Ascending aorta (tissue), 2 donors: ENCODE measurements around the gene LRP5. TPM values are rescaled to one million over a fixed set of nuclear protein-coding genes. Genes with fewer than 3 reads are reported as not detected.

Experiments used
- DNase-seq, 2 donors: peaks; one replicate each; pipeline ENCODE4 v3.0.0-alpha.2; 2019; ENCODE audit warnings: low spot score in 2 of 2
- H3K27ac ChIP-seq, 2 donors: fragments of 200-600 bp; sonication (generic); one replicate each; pipeline ENCODE4 v1.5.1; 2016 to 2017; ENCODE audit warnings: mild to moderate bottlenecking in 1 of 2
- H3K27me3 ChIP-seq: fragments of 200-600 bp; sonication (generic); one replicate; pipeline ENCODE4 v1.5.1; 2017
- H3K36me3 ChIP-seq, 2 donors: fragments of 200-600 bp; sonication (generic); one replicate each; pipeline ENCODE4 v1.5.1; 2016
- H3K4me1 ChIP-seq, 2 donors: fragments of 200-600 bp; sonication (generic); one replicate each; pipeline ENCODE4 v1.5.1; 2016 to 2017; ENCODE audit warnings: mild to moderate bottlenecking in 1 of 2
- H3K4me3 ChIP-seq, 2 donors: fragments of 200-600 bp; sonication (generic); one replicate each; pipeline ENCODE4 v1.5.1; 2016 to 2017; ENCODE audit warnings: mild to moderate bottlenecking in 1 of 2
- H3K9me3 ChIP-seq, 2 donors: fragments of 200-600 bp; sonication (generic); one replicate each; pipeline ENCODE4 v1.5.1; 2016
- intact Hi-C: fragments of 100-400 bp; cut with DNase I; formaldehyde crosslinking; loops from one replicate; pipeline ENCODE4 v1.15.1; 2023
- total RNA-seq: library from RNA; depleted of rRNA; stranded (reverse); fragments of >200 nt; gene quantifications from one replicate; pipeline ENCODE4 v1.1.0, GENCODE V29; 2016
- TF ChIP-seq, protein P1 (sequence below), 3 experiments: fragments of 200-600 bp in 2 of 3; fragments of 450-650 bp in 1 of 3; sonication (generic) in 2 of 3; IDR thresholded peaks; one replicate each; pipeline ENCODE4 v1.5.1; 2016 to 2019; ENCODE audit warnings: antibody characterized with exemption in 3 of 3, mild to moderate bottlenecking in 1 of 3, moderate library complexity in 1 of 3

Gene LRP5
- total RNA-seq, 1 donor from 2014 or later, result 130 TPM

DNA sequence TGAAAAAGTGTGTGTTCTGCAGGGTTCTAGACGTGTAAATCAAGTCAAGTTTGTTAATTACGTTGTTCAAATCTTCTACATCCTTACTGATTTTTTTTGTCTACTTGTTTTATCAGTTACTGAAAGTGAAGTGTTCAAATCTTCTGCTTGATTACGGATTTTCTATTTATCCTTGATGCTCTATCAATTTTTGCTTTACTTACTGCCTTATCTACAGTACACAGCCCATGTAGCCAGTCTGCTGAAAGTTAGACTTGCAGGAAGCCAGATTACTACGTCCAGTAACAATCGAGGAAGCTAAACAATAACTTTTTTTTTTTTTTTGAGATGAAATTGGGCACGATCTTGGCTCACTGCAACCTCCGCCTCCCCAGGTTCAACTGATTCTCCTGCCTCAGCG, 25.0 kb upstream of the LRP5 start:
- H3K4me1 ChIP-seq, result no peaks in the 10 kb centered on the region
- DNase-seq, result no peak
- no peak overlapping the region for H3K27ac ChIP-seq
- H3K4me3 ChIP-seq, result no peak overlapping the region
- no peaks in the 10 kb centered on the region for H3K36me3 ChIP-seq
- no peaks in the 10 kb centered on the region for H3K27me3 ChIP-seq
- intact Hi-C loops, result no loop called here
- TF ChIP-seq, protein P1, sequence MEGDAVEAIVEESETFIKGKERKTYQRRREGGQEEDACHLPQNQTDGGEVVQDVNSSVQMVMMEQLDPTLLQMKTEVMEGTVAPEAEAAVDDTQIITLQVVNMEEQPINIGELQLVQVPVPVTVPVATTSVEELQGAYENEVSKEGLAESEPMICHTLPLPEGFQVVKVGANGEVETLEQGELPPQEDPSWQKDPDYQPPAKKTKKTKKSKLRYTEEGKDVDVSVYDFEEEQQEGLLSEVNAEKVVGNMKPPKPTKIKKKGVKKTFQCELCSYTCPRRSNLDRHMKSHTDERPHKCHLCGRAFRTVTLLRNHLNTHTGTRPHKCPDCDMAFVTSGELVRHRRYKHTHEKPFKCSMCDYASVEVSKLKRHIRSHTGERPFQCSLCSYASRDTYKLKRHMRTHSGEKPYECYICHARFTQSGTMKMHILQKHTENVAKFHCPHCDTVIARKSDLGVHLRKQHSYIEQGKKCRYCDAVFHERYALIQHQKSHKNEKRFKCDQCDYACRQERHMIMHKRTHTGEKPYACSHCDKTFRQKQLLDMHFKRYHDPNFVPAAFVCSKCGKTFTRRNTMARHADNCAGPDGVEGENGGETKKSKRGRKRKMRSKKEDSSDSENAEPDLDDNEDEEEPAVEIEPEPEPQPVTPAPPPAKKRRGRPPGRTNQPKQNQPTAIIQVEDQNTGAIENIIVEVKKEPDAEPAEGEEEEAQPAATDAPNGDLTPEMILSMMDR (IDR thresholded peaks at IDR 0.05), result no peak
- H3K9me3 ChIP-seq, result no peaks in the 10 kb centered on the region

DNA sequence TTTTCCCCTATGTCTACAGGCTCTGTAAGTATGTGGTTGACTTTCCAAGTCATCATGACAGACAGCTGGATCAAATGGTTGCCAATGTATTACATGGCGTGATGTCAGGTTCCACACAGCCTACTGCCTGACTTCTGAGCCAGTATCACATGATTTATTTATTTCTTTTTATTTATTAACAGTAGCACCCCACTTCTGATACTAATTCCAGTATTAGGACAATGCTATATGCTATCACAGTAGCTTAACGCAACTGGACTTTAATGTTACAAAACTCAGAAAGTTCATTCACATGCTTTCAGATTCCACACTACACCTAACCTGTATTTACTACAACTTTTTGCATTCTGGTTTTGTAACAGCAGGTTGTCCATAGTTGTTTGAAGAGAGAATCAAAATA, 22.9 kb upstream of the LRP5 start:
- H3K27ac ChIP-seq, result no peak overlapping the region
- no peak overlapping the region for H3K4me3 ChIP-seq
- no peaks in the 10 kb centered on the region for H3K9me3 ChIP-seq
- intact Hi-C loops, result no loop called here
- H3K4me1 ChIP-seq, result no peaks in the 10 kb centered on the region
- no peaks in the 10 kb centered on the region for H3K36me3 ChIP-seq
- H3K27me3 ChIP-seq, result no peaks in the 10 kb centered on the region
- no peak for DNase-seq
- TF ChIP-seq, protein P1 (IDR thresholded peaks at IDR 0.05), result no peak

DNA sequence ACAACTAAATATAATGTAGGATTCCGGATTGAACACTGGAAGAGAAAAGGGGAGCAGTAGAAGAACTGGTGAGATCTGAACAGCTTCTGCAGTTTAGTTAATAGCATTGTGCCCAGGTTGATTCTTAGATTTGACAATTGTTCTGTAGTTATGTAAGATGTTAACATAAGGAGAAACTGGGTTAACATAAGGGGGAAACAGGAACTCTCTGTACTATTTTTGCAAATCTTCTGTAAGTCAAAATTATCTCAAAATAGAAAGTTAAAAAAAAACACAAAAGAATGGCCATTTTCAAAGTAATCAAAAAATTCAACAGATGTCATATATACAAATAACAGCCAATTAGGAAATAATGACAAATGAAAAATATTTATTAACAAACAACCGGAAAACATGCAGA, 18.7 kb upstream of the LRP5 start:
- H3K4me1 ChIP-seq, result peaks cover 0 to 7% of the 10 kb centered on the region in 2 donors
- TF ChIP-seq, protein P1 (IDR thresholded peaks at IDR 0.05), result no peak
- no peak overlapping the region for H3K4me3 ChIP-seq
- no peaks in the 10 kb centered on the region for H3K27me3 ChIP-seq
- no peak overlapping the region for H3K27ac ChIP-seq
- intact Hi-C loops, result no loop called here
- H3K36me3 ChIP-seq, result no peaks in the 10 kb centered on the region
- DNase-seq, result no peak
- H3K9me3 ChIP-seq, result no peaks in the 10 kb centered on the region

DNA sequence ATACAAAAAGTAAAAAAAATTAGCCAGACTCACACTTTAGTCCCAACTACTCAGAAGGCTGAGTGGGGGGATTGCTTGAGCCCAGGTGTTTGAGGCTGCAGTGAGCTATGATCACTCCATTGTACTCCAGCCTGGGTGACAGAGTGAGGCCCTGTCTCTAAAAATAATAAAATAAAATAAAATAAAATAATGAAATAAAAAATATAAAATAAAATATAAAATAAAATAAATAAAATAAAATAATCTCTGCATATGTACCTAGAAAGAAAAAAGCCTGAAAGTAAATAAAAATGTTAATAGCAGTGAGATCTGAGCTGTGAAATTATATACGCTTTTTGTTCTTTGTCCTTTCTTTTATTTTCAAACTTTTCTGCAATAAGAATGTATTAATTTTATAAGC, 17.1 kb upstream of the LRP5 start:
- intact Hi-C loops, result loop anchor here (5.0 kb wide), 1 partner anchor 83 kb away; the partner anchor contains the start of gene KMT5B
- Histone ChIP-seq H3K27me3 (no peaks in the 10 kb centered on the region), H3K36me3 (no peaks in the 10 kb centered on the region), H3K9me3 (no peaks in the 10 kb centered on the region), H3K4me1 (peaks cover 0 to 7% of the 10 kb centered on the region in 2 donors), H3K27ac (no peak overlapping the region), H3K4me3 (no peak overlapping the region)
- TF ChIP-seq, protein P1 (IDR thresholded peaks at IDR 0.05), result no peak
- DNase-seq, result no peak

DNA sequence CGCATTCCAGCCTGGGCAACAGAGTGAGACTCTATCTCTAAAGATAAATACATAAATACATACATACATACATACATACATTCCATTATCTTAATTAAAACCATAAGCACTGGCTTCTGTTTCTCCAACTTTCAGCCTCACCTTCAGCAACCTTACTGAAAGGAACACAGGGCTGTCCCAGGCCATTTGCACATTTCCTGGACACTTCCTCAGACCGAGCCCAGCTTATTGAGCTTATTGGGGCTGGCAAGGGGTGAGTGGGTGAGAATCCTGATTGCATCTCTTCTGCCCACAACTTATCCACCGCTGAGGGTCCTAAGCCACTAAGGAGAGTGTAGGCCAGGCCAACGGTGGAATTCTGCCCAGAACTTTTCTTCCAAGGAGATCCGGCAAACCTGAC, 16.5 kb upstream of the LRP5 start:
- TF ChIP-seq, protein P1 (IDR thresholded peaks at IDR 0.05), result no peak
- H3K27me3 ChIP-seq, result no peaks in the 10 kb centered on the region
- no peak overlapping the region for H3K27ac ChIP-seq
- intact Hi-C loops, result loop anchor here (2.0 to 5.0 kb wide), 2 partner anchors 84 to 151 kb away; partner anchors contain the start of gene KMT5B
- H3K36me3 ChIP-seq, result no peaks in the 10 kb centered on the region
- no peak overlapping the region for H3K4me3 ChIP-seq
- DNase-seq, result no peak
- H3K4me1 ChIP-seq, result peaks cover 0 to 7% of the 10 kb centered on the region in 2 donors
- H3K9me3 ChIP-seq, result no peaks in the 10 kb centered on the region
